Mucosa of gallbladder (tissue), 1 donor: Measurements from ENCODE around the gene FBXO24. TPM values are rescaled to one million over a fixed set of nuclear protein-coding genes. Genes with fewer than 3 reads are reported as not detected.
A peak's percentile ranks its signal among the peaks of the same experiment; 100 is the strongest.

ENCODE experiments used
- DNase-seq: peaks from one replicate; pipeline ENCODE4 v3.0.0-alpha.2; 2020; ENCODE audit warnings: low spot score
- total RNA-seq: library from RNA; stranded (reverse); gene quantifications from one replicate; pipeline ENCODE4 v1.2.1, GENCODE V29; 2021
- donor health status: DM: no; HTN: no; CAD: no.

FBXO24 gene
- total RNA-seq, 1 donor from 2014 or later: 1.6 TPM

- no peak for DNase-seq
These were observed 34.7 kb downstream of the FBXO24 start for GRCh38 chr7:100620804-100621203.

- no peak for DNase-seq
These were observed 35.4 kb downstream of the FBXO24 start for GRCh38 chr7:100621554-100621953.

GRCh38 chr7:100623951-100624824 is 38.1 kb downstream of the FBXO24 start:
- DNase-seq: no peak

- DNase-seq: no peak
These were observed 39.9 kb downstream of the FBXO24 start for GRCh38 chr7:100626055-100626454.

GRCh38 chr7:100626530-100627237 is 40.6 kb downstream of the FBXO24 start:
- peak; percentile 86 for DNase-seq

GRCh38 chr7:100627238-100627549 is 41.1 kb downstream of the FBXO24 start:
- DNase-seq: no peak

- DNase-seq: no peak
These were observed 43.1 kb downstream of the FBXO24 start for GRCh38 chr7:100629117-100629716.

GRCh38 chr7:100630066-100630465 is 43.9 kb downstream of the FBXO24 start:
- DNase-seq: no peak

GRCh38 chr7:100632951-100633717 is 47.0 kb downstream of the FBXO24 start:
- DNase-seq: peak; percentile 32

- no peak for DNase-seq
These were observed 53.9 kb downstream of the FBXO24 start for GRCh38 chr7:100639995-100640516.

GRCh38 chr7:100640517-100641440 is 54.7 kb downstream of the FBXO24 start:
- no peak for DNase-seq

GRCh38 chr7:100641463-100641859 is 55.3 kb downstream of the FBXO24 start, which contains the start of gene TFR2:
TSS of gene TFR2 (minus strand) at chr7:100641552. CDS start at chr7:100641509, 43 bp downstream.
- DNase-seq: peak; percentile 25

GRCh38 chr7:100641860-100642533 is 55.9 kb downstream of the FBXO24 start:
- DNase-seq: no peak

GRCh38 chr7:100642534-100642907 is 56.4 kb downstream of the FBXO24 start:
- DNase-seq: no peak

GRCh38 chr7:100649826-100650565 is 63.9 kb downstream of the FBXO24 start:
- no peak for DNase-seq
